GM18499 (cell line): ENCODE results near the gene EGLN2.
A peak's percentile ranks its signal among the peaks of the same experiment; 100 is the strongest.
"Not testable (repeated sequence)": the region's sequence is repeated elsewhere in the genome, so short reads cannot be mapped to it uniquely, and the experiment has no call there.

Experiments
- ATAC-seq: cut with Tn5 transposase; IDR thresholded peaks from one replicate; pipeline ENCODE4 v1.9.1; 2021; ENCODE audit warnings: moderate number of reproducible peaks; ENCODE audit not compliant: insufficient read depth, unreplicated experiment

The EGLN2 gene

DNA sequence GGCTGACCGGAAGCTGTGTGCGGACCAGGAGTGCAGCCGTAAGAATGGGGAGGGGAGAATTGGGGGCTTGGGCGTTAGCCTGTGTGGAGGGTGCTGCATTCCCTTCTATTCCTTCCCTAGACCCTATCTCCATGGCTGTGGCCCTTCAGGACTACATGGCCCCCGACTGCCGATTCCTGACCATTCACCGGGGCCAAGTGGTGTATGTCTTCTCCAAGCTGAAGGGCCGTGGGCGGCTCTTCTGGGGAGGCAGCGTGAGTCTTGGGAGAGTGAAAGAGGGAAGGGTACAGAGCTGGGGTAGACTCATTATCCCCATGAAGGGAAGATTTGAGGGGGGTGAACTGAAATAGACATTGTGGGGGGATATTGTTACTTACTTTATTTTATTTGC, 23.4 kb upstream of the EGLN2 start:
- no peak for ATAC-seq

DNA sequence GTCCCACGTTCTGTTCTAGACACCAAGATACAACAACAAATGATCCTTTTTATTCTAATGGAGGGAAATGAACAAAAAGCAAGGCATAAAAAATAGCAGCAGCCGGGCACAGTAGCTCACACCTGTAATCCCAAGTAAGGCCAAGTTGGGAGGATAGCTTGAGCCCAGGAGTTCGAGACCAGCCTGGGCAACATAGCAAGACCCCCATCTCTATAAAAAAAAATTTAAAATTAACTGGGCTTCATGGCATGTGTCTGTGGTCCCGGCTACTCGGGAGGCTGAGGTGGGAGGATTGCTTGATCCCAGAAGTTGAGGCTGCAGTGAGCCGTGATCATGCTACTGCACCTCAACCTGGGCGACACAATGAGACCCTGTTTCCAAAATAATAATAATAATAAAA, 22.6 kb upstream of the EGLN2 start:
- no peak for ATAC-seq

DNA sequence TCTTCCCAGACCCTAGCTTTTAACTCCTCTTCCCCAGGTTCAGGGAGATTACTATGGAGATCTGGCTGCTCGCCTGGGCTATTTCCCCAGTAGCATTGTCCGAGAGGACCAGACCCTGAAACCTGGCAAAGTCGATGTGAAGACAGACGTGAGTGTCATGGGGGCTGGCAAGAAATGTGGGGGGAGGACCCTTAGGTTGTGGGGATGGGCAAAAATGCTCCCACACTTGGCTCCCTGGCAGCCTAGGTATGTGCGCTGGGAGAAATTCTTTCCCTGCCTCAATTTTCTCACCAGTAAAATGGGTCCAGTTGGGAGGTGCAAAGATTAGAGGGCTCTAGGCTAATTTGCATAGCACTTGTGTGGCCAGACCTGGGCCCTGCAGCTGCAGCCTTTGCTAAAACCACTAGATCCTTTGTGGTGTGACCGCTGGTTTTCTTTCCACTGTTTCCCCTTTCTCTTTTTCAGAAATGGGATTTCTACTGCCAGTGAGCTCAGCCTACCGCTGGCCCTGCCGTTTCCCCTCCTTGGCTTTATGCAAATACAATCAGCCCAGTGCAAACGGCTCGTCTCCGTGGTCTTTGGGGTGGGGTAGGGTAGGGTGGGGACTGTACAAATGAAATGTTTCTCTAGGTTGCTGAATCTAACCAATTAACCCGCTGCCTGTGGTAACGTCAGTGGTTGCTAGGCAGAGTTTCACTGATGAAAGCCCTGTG, 21.9 kb upstream of the EGLN2 start:
- peak; percentile 54 for ATAC-seq

DNA sequence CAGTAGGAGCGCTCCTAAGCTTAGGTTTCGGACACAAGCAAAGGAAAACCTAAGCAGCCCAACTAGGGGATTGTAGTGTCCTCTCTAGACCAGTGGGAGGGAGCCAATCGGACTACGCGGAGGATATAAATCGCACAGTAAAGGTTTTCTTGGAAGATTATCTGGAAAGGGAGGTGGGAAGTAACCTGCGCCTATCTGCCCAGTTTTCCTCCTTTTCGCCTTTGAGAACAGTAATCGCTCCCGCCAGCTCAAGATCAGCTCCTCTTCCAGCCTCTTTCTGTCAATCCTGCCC, 21.4 kb upstream of the EGLN2 start:
- ATAC-seq, result no peak

DNA sequence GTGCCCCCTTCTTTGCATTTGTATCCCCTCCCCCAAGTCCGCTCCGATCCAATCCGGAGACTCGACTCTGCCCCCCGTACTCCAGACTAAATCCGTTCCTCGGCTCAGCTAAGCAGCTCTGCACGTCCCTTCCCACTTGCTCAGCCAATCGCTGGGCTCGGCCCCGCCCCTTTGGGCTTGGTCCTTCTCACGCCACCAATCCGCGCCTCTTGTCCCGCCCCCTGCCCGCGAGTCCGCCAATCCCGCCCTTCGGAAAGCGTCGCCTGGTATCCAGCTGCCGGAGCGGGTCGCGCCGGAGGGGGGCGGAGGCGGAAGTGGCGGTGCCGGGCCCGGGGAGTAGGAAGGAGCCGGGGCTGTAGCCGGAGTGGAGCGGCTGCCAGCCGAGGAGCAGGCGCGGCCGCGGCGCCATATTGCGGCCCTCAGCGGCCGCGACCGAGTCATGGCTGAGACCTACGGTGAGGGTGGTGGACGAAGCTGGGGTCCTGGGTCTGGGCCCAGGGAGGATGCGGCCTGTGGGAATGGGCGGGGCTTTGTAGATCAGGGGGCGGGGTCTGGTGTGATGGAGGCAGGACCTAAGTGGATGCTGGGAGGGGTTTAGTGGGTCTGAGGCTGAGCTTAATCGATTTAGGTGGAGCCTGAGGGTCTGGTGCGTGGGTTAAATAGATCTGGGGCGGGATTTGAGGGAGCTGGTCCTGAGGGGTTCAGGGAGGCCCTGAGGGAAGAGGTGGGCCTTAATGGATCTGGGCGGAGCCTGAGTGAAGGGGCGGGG, 20.9 kb upstream of the EGLN2 start, which contains the start of gene RAB4B:
TSS of gene RAB4B (plus strand) at position 311 of the 769 bp plus-strand sequence. CDS start at position 440, 129 bp downstream.
- ATAC-seq, result peak; percentile 43

DNA sequence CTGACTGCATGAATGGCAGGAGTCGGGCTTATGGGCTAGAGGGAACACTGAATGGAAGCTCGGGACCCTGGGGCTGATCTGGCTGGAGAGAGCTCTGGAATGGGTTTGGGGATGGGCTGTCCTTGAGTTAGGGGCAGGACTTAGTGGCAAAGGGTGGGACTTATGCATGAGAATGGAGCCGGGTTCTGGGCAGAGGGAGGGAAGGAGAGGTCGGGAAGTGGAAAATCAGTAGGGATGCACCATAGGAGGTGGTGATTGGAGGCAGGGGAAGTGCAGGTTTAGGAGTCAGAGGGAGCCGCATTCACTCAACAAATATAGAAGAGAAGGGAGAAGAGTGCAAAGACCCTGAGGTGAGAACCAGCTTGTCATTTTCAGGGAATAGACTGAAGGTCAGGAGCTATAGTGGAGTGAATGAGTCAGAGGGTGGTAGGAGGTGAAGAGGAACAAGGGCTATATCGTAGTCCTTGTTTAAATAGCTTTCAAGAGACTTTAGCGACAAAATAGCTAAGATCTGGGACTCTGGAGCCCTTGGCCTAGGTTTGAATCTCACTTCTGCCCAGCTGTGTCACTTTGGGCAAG, 20.2 kb upstream of the EGLN2 start:
- no peak for ATAC-seq

DNA sequence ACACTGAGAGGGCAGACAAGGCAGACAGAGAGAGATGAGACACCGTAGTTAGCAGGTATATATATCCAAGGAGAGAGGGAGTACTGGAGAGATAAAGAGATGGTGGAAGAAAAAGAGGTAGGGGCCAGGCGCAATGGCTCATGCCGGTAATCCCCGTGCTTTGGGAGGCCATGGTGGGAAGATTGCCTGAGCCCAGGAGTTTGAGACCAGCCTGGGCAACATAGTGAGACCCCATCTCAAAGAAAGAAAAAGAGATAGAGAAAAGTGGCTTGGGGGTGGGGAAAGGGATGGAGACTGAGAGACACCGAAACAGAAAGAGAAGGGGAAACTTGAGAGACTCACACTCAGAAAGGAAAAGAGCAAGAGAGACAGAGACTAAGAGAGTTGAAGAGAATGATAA, 18.4 kb upstream of the EGLN2 start:
- no peak for ATAC-seq

DNA sequence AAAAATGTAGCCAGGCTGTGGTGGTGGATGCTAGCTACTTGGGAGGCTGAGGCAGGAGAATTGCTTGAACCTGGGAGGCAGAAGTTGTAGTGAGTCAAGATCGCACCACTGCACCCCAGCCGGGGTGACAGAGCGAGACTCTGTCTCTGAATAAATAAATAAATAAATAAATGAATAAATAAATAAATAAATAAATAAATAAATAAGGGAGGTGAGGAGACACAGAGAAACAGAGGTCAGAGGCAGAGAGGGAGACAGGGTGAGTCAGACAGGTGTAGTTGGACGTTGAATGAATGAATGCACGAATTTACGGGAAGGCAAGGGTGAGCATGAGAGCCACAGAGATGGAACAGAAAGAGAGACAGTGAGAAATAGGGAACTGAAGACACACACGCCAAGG, 17.9 kb upstream of the EGLN2 start:
- ATAC-seq, result no peak

DNA sequence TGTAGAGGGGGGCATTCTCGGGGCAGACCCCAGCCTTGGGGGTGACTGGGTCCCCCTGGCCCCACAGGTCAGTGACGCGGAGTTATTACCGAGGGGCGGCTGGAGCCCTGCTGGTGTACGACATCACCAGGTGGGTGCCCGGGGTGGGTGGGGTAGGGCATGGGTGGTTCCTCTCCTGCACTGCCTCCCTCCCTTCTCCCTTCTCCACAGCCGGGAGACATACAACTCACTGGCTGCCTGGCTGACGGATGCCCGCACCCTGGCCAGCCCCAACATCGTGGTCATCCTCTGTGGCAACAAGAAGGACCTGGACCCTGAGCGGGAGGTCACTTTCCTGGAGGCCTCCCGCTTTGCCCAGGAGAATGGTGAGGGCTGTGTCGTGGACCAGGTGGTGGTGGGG, 15.3 kb upstream of the EGLN2 start:
- no peak for ATAC-seq

DNA sequence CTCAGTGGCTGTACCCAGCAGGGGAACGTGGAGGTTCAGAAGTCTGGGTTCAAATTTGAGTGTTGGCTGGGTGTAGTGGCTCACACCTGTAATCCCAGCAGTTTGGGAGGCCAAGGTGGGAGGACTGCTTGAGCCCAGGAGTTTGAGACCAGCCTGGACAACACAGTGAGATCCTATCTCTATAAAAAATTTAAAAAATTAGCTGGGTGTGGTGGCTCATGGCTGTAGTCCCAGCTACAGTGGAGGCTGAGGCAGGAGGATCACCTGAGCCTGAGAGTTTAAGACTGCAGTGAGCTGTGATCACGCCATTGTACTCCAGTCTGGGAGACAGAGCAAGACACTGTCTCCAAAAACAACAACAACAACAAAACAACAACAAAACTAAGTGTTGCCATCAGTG, 14.8 kb upstream of the EGLN2 start:
- ATAC-seq, result not testable (repeated sequence)

DNA sequence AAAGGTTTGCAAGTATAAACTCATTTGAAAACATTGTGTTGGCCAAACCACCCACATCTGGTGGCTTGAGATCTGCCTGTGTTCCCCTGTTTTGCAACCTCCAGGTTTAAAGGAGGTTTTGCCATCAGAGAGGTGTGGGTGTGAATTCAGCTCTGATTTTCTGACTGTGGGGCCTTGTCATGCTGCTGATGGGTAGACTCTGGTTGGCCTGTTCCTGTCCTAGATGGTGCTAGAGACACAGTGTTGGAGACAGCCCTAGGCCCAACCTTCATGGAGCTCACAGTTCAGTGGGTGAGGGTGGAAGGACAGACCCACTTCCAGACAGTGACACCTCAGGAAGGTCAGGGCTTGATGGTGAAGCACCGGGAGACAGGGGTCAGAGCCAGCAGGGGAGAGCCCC, 13.5 kb upstream of the EGLN2 start:
- ATAC-seq, result no peak

DNA sequence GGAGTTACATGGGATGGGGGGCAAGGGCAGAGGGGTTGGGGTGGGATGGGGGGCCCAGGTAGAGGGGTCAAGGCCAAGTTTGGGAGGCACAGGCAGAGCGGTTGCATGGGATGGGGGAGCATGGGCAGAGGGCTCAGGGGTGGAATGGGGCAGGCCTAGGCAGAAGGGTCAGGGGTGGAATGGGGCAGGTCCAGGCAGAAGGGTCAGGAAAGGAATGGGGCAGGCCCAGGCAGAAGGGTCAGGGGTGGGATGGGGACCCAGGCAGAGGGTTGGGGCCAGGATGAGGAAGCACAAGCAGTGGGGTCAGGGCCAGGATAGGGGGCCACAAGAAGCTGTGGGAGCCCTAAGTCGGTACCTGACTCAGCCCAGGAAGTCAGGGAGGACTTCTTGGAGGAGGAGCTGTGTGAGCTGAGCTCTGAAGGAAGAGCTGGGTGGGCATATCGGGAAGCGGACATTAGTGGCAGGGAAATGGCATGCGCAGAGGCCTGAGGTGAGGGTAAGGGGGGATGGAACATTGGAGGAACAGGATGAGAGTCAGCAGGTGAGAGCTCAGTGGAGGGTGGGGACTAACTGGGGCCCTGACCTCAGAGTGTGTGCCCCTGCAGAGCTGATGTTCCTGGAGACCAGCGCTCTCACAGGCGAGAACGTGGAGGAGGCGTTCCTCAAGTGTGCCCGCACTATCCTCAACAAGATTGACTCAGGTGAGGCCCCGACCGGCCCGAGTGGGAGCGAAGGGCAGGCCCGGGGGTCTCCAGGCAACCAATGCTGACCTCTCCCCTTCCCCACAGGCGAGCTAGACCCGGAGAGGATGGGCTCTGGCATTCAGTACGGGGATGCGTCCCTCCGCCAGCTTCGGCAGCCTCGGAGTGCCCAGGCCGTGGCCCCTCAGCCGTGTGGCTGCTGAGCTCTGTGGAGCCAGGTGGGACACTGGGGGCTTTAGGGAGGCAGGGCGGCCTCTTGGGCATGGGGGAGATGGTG, 12.6 kb upstream of the EGLN2 start:
- ATAC-seq, result no peak

DNA sequence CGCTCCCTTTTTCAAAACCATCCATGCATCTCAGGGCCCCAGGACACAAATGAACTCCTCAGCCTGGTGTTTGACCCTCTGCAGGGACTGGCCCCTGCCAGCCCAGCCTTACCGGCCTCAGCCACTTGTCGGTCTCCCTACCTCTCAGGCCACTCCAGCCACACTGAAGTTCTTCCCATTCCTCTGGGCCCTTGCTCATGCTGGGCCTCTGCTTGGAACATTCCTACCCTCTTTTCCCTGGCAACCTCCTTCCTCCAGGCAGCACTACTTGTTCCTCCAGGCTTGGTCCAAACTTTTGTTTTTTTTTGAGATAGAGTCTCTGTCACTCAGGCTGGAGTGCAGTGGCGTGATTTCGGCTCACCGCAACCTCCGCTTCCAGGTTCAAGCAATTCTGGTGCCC, 7.6 kb upstream of the EGLN2 start:
- no peak for ATAC-seq

DNA sequence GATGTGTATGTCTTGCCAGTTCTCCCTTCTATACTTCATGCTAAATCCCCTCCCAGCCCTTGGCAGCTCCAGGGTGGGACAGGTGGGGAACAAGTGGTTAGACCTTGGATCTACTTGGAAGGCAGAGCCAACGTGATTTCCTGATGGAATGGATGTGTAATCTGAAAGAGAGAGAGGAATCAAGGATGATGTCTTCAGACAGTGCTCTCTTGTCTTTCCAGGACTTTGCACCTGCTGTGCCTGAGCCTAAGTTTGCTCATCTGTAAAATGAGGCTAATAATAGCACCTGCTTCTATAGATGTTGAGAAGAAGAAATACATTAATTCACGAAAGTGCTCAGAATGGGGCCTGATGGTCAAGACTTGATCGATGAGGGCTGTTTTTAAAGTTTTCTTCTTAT, 7.0 kb upstream of the EGLN2 start:
- ATAC-seq, result no peak

DNA sequence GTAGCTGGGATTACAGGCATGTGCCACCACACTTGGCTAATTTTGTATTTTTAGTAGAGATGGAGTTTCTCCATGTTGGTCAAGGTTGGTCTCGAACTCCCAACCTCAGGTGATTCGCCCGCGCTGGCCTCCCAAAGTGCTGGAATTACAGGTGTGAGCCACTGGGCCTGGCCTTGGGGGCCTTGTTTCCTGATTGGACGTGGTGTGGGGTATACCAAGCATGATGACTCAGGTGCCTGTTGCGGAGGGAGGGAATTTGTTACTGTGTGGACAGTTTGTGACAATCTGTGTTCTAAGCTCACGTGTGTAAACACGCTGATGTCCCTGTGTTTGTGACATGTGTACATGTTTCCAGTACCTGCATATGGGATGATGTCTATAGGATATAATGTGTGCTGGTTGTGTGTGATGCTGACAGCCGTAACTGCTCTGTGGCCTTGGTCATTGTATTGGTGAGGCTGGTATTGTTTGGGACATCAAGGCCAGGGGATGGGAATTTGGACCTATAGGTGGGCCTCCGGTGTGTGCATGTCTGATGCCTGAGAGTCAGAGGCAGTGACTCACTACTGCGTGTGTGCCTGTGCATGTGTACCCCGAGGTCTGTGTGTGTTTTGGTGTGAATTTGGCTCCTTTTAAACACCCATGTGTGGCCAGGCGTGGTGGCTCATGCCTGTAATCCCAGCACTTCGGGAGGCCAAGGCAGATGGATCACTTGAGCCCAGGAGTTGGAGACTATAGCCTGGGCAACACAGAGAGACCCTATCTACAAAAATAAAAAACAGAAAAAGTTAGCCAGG, 1.6 kb upstream of the EGLN2 start:
- ATAC-seq, result no peak

DNA sequence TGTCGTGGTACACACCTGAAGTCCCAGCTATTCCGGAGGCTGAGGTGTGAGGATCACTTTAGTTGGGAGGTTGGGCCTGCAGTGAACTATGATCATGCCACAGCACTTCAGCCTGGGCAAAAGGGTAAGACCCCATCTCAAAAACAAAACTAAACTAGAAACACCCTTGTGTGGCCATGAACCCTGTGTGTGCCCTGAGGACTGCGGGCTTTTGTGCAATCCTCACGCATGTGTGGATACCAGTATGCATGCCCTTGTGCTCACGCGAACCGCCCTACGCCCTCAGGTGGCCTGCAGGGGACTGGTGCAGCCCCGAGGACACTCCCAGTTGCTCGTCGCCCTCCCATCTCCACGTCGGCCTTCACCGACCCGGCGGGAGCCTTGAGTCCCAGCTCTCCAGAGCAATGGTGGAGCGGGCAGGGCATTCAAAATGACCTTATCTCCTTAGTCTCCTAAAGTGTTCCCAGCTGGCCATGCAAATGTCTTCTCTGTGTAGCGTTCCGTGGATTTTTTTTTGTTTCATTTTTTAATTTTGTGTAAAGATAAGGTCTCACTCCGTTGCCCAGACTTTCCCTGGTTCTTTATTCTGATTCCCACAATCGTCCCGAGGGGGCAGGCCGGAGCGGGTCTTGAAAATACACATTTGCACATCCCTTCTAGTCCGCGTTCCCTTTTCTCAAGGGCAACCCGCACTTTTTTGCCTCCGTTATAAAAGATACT, 868 bp upstream of the EGLN2 start:
- no peak for ATAC-seq

DNA sequence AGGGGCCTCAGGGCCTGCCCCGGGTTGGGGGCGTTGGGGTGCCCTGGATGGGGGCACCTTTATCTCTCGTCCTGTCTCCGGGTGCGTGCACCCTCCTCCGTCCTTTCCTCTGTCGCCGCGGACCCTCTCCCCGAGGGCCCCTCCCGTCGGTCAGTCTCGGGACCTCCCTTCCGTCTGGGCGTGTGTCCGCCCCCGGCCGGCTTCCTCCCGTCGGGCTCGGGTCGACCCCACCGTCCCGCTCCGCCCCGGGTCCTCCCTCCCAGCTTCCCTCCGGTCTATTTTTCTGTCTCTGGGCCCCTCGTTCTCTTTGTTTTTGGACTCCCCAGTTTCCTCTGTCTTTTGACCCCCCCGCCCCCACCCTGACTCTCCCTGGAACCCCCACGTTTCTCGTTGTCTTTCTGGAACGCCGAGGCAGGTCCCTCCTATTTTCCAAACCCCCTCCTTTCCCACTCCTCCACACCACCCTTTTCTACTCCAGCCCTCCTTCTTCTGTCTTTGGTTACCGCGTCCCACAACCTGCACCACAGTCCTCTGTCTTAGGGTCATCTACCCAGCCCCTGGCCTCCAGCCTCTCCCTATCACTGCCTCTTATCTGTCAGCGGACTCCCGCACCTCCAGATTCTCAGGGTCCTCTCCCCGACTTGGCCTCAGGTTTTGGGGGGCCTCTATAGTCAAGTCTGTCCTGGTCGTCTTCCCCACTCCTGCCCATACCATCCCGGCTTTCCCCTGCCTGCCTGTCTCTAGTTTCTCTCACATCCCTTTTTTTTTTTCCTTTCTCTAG, 757 bp downstream of the EGLN2 start:
- ATAC-seq, result no peak

DNA sequence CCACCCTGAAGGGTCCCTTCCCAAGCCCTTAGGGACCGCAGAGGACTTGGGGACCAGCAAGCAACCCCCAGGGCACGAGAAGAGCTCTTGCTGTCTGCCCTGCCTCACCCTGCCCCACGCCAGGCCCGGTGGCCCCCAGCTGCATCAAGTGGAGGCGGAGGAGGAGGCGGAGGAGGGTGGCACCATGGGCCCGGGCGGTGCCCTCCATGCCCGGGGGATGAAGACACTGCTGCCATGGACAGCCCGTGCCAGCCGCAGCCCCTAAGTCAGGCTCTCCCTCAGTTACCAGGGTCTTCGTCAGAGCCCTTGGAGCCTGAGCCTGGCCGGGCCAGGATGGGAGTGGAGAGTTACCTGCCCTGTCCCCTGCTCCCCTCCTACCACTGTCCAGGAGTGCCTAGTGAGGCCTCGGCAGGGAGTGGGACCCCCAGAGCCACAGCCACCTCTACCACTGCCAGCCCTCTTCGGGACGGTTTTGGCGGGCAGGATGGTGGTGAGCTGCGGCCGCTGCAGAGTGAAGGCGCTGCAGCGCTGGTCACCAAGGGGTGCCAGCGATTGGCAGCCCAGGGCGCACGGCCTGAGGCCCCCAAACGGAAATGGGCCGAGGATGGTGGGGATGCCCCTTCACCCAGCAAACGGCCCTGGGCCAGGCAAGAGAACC, 1.5 kb downstream of the EGLN2 start:
- ATAC-seq, result no peak
